Kidney glomerular epithelial cell (primary cell): ENCODE results near the gene HDX.
"Not testable (repeated sequence)": the region's sequence is repeated elsewhere in the genome, so short reads cannot be mapped to it uniquely, and the experiment has no call there.

Experiments used
- DNase-seq: peaks from one replicate; lab custom pipeline; 2025; lab: John Stamatoyannopoulos, UW

Gene HDX, protein sequence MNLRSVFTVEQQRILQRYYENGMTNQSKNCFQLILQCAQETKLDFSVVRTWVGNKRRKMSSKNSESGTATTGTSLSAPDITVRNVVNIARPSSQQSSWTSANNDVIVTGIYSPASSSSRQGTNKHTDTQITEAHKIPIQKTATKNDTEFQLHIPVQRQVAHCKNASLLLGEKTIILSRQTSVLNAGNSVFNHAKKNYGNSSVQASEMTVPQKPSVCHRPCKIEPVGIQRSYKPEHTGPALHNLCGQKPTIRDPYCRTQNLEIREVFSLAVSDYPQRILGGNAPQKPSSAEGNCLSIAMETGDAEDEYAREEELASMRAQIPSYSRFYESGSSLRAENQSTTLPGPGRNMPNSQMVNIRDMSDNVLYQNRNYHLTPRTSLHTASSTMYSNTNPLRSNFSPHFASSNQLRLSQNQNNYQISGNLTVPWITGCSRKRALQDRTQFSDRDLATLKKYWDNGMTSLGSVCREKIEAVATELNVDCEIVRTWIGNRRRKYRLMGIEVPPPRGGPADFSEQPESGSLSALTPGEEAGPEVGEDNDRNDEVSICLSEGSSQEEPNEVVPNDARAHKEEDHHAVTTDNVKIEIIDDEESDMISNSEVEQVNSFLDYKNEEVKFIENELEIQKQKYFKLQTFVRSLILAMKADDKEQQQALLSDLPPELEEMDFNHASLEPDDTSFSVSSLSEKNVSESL

DNA sequence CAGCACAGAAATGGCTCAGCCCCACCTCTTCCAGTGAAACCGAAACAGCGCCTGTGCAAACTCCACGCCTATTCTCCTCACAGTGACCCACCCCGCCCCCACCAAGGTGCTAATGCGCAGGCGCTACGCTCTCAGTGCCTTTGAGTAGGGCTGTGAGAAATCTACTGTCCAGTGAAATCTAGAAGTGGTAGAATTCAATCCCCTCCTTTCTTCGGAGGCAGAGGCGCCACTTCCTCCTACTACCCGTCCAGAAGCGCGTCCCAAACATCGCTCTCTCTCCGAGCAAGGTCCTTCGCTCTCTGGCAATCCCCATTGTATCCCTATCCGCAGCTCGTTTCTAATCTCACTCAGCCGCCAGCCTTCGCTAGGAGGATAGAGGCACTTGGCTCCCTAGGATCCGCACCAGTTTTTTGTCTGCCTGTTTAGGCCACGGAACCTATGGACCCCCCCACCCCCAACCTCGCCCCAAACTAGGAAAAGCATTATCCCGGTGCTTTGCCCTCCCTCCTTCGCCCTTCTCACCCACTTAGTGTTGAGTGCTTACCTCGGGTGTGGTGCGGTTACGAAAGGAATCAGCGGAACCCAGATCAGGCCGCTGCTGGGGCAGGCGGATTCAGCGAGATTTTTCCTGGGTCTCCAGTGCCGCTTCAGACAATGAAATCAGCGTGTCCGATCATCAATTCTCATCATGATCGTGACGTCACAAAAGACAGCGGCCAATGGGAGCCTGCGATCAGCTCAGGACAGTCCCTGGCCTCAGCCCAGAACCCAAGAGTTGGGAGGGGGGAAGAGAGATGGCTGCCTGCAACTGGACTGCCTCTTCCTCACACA is at the start of gene HDX:
HDX (minus strand) TSS at position 656 of the 831 bp plus-strand sequence. CDS start 27,056 bp downstream, outside the sequence.
- peak; percentile 50 for DNase-seq

DNA sequence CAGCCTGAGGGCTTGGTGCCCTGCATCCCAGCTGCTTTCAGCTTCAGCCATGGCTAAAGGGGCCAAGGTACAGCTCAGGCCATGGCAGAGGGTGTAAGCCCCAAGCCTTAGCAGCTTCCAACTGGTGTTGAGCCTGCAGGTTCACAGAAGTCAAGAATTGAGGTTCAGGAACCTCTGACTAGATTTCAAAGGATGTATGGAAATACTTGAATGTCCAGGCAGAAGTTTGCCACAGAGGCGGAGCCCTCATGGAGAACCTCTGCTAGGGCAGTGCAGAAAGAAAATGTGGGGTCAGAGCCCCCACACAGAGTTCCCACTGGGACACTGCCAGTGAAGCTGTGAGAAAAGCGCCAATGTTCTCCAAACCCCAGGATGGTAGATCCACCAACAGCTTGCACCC is 39.1 kb upstream of the HDX start:
- not testable (repeated sequence) for DNase-seq

DNA sequence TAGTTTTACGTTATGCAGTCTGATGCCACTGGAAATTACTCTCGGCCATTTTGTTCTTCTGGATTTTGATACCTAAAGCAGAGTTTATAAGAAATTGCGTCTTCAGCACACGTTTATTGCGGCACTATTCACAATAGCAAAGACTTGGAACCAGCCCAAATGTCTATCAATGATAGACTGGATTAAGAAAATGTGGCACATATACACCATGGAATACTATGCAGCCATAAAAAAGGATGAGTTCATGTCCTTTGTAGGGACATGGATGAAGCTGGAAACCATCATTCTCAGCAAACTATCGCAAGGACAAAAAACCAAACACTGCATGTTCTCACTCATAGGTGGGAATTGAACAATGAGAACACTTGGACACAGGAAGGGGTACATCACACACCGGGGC is 35.4 kb upstream of the HDX start:
- not testable (repeated sequence) for DNase-seq

DNA sequence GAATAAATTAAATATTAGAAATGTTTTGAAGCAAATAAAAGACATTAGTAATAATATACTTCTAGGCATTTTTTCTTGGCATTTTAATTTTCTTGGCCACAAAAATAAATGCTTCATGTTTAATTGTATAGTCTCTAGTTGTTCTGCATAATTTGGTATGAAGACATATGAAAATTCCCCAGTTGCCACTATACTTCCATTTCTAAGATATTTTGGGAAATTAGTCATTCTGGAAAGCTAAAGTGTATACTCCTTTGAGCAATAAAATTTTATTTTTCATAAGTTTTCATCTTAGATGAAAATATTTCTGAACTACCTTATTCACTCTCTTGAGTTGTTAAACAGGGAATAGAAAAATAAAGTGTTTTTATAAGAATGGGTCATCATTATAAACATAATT is 13.8 kb downstream of the HDX start:
- no peak for DNase-seq

DNA sequence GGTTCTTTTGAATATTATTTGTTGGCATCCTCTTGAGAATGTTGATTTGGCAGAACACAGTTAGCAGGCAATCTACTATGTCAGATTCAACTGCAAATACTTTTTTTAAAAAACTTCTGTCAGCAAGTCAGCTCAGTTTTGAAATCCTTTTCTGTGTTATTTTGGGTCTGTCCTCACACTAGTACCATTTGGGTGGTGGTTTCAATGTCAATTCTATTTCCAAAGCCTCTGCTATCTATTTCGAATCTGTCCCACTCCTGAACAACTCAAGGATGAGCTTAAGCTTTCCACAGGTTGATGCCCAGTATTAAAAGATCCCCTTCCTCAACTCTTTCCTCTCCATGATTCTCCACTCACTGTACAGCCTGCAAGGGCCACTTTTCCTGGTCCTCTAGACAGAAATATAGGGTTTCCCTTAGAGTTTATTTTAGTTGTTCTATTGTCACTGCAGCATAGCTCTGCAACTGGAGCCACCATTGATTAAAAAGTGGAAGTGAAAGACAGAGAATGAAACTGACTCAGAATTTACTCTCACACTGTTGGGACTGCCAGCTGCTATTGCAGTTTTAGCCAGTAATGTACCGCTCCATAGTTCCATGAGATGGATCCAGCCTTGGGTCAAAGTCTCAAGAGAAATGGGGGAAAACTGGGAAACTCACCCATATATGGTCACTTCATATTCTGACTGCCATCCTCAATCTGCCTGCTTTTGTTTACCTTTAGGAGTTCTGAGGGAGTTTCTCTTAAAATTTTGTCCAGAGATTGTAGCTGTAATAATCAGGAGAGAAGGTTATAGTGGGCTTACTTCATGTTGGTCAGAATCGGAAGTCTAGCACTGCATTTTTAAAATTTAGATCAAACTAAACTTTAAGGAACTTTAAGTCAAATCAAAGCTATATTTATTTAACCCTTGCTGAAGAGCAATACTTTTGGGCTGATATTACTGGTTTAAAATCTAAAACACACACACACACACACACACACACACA is 14.6 kb downstream of the HDX start:
- no peak for DNase-seq

DNA sequence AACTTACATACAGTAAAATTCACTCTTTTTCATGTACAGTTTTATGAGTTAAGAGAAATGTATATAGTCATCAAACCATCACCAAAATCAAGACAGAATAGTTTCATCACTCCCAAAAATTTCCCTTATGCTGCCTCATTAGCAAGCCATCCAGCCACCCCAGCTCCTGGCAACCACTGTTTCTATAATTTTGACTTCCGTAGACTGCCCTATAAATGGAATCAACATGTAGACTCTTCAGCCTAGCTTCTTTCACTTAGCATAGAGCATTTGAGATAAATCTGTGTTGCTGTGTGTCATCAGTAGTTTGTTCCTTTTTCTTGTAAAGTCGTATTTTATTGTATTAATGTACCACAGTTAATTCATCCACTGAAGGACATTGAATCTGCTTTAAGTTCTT is 23.2 kb downstream of the HDX start:
- no peak for DNase-seq

DNA sequence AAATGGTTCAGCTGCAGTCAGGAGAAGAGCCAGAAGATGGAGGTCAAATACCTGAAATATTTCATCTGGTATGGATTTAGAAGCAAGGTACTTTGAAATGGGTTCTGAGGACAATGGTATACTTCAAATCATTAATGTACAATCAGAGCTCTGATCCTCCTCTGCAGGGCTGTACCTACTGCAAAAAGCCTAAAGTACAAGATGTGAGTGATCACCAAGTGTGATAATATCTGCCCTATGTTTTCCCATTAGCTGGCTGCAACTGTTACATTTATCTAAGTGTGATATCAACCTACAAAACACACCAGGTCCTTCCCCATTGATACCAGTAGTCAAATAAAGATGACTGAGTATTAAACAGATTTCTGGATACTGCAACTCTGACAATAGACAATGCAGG is 25.1 kb downstream of the HDX start:
- DNase-seq: no peak

DNA sequence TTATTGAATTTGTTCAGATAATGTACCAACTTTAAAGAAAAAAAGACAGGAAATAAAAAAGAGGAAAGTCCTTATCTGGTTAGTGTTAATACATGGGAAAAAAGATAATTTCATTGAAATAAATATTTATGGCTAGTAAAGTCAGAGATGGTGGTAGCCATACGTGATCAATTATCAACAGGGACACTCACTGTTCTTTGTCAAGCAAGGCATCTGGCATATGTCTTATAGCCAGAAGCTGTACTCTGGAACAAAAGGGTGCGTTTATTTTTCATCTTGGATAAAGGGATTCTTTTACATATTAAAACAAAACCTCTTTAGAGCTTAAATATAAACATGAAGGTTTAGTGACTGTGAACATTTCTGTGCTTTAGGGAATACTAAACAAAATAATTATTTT is 26.7 kb downstream of the HDX start:
- no peak for DNase-seq

DNA sequence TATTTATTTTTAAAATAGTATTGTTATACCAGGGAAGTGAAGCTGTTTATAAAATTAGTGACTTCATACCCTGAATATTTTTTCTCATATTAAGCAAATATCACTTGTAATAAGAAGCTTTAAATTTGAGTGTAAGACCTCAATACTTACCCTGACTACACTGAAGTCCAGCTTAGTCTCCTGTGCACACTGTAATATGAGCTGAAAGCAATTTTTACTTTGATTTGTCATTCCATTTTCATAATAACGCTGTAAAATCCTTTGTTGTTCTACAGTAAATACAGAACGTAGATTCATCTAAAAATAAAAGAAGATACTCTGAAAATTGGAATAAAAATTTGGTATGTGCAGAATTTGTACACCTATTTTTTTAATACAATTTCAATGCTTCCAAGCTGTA is 27.2 kb downstream of the HDX start:
- DNase-seq: no peak

DNA sequence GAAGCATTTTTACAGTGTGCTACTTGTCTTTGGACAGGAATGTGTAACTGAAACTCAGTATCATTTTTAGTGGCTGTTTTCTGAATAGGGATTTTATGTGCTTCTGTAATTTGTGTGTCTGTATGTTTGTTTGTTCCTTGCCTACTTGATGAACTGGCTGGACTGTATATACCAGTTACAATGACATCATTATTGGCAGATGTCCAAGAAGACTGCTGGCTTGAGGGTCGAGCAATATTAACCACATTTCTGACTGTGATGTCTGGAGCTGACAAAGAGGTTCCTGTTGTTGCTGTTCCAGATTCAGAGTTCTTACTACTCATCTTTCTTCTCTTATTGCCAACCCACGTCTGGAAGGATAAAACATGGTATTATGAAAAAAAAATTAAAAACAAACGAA is 33.0 kb downstream of the HDX start:
- peak; percentile 2 for DNase-seq

DNA sequence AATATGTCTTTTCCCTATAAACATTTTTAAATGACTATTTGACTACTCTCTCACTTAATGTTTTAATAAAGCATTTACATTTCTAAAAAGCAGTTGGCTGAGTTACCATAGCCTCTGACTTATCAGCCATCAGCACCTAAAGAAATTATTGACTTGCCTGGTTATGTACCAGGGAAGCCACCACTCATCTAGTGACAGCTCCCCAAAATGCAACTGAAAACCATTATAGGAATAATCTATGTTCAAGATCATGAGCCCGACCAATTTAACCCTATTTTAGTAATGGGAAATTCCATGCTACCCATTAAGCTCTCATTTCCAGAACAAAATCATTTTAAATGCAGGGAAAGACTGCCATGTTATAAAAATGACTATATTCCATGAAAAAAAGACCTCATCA is 34.4 kb downstream of the HDX start:
- DNase-seq: no peak

DNA sequence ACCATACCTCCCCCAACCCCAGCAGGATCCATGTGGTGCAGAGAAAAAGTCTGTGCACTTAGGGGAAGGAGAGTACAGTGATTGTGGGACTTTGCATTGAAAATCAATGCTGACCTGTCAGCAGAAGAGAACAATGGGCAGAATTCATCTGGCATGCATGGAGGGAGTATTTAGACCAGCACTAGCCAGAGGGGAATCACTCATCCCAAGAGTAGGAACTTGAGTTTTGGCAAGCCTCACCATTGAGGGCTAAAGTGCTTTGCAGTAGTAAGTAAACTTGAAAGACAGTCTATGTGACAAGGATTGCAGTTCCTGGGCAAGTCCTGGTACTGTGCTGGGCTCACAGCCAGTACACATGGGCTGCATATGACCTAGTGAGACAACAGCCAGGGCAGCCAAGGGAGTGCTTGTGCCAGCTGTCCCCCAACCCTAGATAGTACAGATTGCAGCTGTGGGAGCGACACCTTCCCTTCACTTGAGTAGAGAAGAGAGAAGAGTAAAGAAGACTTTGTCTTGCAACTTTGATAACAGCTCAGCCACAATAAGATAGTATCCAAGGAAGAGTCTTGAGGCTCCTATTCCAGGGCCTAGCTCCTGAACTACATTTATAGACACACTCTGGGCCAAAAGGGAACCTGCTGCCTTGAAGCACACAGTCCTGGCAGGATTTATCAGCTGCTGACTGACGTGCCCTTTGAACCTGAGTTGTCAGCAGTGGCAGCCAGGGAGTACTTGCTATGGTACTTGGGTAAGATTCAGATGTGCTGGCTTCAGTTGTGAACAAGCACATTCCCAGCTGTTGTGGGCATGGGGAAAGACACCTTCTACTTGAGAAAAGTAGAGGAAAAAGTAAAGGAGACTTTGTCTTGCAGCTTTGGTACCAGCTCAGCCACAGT is 48.7 kb downstream of the HDX start:
- DNase-seq: no peak

DNA sequence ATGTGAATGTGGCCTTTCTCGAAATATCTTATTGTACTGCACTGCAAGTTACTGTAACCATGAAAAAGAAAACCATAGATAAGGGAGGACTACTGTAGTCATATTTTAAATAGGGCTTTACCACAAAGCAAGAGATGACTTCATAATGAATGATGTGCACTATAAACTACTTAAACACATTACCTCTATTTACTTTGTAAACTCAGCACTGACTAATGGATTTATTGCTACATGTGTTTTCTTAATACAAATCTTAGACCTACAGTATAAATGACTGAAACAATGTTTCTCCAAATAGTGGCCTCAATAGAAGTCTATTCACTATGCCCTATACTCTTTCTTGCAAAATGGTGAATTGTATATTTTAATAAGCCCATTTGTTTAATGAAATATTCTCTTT is 61.1 kb downstream of the HDX start:
- peak; percentile 0 for DNase-seq

DNA sequence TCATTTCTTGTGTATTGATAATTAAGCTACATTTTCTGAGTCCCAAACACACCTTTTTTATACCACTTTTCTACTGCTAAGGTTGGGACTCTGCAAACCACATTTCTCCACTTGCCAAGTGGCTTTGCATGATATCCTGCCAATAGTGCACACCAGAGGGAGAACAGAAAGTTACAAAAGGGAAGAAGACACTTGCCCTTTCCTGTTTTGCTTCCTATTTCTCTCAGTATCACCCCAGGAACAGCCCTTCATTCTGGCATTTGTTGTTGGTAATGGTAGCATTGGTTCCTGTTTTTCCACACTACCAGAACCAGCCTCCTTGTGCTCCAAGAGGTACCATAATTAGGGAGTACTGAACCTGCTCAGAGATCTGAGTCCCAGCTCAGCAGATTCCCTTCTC is 87.1 kb downstream of the HDX start:
- DNase-seq: no peak

DNA sequence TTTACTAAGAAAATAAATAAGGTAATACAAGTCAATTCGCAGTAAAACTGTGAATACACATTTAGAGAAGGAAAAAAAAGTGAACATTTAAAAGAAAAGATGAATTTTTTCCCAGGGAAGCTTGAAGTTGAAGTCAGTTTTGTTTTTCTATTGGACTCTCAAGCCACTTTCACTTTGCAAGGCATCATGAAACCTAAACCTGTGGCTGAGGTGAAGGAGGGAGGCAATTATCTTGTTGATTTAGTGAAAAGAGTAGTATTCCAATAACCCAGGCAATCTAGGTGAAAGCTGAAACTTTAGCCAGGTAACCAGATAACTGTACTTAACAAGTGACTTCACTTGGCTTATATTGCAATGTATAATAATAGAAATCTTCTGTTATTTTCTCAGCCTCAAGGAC is 138.6 kb downstream of the HDX start:
- no peak for DNase-seq

DNA sequence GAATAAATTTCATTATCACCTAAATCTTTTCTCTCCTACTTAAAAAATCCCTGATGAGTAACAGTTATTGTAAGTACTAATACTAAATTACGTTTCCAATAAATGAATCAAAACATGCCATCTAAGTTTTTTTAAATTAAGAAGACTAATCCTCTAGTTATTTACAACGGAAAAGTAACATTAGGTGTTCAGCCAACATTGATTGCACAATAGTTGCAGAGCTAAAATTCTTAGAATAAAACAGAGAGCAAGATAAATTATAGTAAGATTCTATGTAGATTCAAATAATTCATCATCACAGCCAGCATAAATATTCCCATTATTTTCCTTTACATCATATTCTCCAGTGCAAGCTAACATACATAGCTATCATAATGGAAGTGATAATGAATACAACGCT is 139.2 kb downstream of the HDX start:
- no peak for DNase-seq

DNA sequence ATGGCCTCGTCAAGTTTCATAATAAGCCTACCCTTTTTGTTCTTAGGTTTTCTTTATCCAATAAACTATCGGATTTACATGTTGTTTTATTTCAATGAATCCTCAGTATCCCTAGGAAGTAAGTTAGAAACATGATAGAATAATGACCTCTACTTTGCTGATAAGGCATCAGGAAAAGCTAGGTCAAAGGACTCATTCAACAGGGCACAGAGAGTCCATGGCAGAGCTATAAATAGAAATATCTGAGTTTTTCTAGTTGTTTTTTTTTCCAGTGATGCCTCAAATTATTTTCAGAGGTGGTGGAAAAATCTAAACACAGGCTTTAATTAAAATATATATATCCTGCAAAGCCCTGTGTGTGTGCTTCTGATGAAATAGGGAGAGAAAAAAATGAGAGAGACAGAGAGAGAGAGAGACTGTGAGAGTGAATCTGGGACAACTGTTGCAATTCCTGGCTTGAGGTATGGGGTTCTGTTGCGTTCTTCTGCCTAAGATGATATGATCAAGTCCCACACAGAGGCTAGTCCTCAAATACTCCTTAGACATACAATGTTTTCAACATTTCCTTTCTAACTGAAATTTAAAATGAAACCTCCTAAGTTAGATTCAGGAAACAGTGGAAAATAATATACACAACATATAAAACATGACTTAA is 139.9 kb downstream of the HDX start:
- no peak for DNase-seq

DNA sequence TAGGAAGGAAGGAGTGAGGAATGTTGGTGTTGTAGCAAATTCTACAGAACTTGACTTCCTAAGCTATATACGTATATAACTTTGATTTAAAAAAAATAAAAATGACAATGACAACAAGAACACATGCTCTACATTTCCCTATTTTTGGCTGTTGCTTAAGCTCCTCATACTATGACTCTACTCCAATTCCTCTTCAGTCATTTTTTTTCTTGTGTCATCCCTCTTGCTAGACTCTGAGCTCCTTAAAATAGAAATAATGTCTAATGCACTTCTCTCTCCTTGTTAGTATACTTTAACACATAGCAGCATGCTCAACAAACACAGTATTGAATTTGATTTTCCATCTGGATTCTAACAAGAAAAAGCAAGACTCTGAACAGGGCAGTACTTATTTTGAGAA is 144.0 kb downstream of the HDX start:
- no peak for DNase-seq

DNA sequence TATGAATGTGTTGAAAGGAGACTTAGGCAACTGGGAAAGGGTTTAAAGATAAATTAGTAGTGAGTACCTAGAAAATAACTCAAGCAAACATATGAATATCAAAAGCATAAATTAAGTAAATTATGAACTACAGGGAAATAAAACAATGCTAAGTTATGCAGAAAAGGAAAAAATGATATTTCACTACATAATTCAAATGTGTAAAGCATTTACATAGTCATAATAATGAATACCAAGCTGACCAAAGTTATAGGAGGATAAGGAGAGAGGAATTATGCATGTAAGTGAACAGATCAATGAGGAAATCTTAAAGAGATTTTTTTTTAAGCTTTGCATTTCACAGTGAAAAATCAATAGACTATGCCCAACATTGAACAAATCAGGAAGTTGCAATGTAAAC is 145.0 kb downstream of the HDX start:
- DNase-seq: no peak

DNA sequence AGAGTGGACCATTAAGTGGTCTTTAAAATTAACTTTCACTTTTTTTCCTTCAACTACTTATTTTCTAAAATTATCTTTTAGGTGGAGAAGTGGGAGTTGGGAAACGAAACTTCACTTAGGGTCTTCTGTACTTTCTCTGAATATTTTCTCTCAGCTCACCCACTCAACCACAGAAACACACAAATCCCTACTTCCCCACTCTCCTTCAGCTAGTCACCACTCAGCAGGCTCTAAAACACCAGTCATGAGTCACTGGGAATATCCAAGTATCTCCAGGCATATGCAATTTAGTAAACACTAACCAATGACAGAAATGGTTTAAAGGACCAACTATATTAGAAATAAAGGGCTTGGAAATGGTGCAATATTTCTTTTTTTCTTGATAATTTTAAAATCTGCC is 161.3 kb downstream of the HDX start:
- DNase-seq: no peak
